Measurements from ENCODE around the gene TEX52. TPM values are rescaled to one million over a fixed set of nuclear protein-coding genes. Genes with fewer than 3 reads are reported as not detected.
"Not testable (repeated sequence)": the region's sequence is repeated elsewhere in the genome, so short reads cannot be mapped to it uniquely, and the experiment has no call there.

The TEX52 gene
- total RNA-seq, 1 donor from 2014 or later, result not detected

DNA sequence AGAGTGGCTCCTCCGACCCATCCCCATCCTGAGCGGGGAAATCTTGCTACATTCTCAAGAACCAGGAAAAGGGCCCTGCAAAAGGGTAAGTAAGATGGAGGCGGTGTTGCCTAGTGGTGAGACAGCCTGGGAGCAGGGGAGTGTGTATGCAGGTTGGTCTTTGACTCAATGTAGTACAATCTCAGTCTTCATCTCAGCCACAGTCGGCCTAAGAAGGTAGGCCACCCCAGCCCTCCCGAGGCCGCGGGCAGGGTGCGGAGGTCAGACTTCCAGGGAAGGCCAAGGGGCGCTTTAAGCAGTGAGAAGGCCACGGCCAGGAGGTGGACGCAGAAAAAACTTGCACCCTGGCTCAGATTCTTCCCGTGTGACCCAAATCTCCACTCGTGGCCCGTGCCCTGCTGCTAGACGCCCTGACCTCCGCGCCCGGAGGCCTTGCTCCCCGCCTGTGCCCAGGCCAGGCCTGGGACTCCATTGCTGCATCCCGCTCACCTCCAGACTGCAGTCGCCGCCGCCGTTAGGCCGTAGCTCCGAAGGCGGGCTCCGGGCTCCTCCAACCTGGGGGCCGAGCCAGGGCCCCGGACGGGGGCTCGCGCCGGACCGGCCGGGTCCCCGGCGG, 19.7 kb upstream of the TEX52 start:
- intact Hi-C loops (cut with DNase I), result no loop called here
- DNase-seq (ENCODE audit: low spot score), result no peak

DNA sequence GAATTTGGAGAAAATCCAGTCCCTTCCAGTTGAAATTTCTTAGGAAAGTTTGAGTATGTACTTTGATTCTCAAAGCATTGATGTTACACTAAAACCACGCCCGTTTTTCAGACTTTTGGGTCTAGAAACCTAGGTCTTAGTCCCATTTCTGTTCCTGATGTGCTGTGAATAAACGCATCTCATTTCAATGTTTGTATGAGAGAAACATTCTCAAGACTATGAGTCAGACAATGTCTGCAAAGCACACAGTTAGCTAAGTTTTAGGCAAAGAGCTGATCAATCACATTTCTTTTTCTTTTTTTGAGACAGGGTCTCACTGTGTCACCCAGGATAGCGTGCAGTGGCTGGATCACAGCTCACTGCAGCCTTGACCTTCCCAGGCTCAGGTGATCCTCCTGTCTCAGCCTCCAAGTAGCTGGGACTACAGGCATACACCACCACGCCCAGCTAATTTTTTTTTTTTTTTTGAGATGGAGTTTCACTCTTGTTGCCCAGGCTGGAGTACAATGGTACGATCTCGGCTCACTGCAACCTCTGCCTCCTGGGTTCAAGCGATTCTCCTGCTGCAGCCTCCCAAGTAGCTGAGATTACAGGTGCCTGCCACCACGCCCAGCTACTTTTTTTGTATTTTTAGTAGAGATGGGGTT, 12.3 kb upstream of the TEX52 start:
- intact Hi-C loops (cut with DNase I); DNase-seq (ENCODE audit: low spot score): not testable (repeated sequence)

DNA sequence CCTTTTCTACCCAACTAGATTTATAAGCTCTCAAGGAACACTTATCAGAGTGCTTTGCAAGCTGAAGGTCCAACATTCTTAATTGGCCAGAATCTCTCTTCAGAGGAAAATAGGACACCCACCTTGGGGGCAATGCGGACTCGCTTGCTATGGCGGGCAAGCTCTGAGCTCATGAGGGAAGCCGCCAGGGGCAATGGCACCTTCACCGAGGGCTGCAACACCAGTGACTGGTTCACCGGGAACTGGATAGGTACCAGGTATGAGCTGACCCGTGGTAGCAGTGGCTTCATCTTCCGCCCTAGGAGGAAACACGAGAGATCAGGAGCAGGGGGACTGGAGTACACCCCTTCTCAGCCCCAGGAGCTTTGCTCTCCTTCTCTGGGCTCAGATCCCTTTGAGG, 7.4 kb upstream of the TEX52 start:
- no peak for DNase-seq (ENCODE audit: low spot score)
- intact Hi-C loops (cut with DNase I), result no loop called here

DNA sequence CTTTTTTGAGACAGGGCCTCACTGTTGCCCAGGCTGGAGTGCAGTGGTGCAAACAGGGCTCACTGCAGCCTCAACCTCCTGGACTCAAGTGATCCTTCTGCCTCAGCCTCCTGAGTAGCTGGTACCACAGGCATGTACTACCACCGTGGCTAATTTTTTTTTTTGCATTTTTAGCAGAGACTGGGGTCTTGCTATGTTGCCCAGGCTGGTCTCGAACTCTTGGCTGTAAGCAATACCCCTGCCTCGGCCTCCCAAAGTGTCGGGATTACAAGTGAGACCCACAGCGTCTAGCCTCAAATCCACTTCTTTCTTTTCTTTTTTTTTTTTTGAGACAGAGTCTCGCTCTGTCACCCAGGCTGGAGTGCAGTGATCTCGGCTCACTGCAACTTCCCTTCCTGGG, 6.6 kb upstream of the TEX52 start:
- DNase-seq (ENCODE audit: low spot score); intact Hi-C loops (cut with DNase I): not testable (repeated sequence)

DNA sequence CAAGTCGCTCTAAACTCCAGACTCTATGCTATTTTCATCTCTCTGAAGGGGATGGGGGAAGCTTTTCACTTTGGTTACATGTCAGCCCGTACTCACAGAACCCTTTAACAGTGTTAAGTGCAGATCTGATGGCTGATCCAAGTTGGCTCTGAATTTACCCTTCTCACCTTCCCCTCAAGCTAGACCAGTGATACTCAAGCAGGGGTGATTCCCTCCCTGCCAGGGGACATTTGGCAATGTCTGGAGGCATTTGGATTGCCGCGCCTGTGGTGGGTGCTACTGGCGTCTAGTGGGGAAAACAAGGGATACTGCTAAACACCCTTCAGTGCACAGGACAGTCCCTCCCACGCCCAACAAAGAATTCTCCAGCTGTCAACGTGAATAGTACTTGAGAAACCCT, 6.0 kb upstream of the TEX52 start:
- no peak for DNase-seq (ENCODE audit: low spot score)
- intact Hi-C loops (cut with DNase I), result no loop called here

DNA sequence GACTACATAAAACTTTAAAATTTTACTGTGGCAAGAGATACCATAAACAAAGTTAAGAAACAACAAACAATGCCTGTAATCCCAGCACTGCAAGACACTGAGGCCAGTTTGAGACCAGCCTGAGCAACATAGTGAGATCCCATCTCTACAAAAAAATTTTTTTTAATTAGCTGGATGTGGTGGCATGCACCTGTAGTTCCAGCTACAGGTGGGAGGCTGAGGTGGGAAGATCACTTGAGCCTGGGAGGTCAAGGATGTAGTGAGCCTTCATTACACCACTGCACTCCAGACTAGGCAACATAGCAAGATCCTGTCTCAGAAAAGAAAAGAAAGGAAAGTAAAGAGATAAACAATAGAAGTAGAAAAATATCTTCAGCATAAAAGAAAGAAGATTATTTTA, 3.3 kb upstream of the TEX52 start:
- intact Hi-C loops (cut with DNase I), result no loop called here
- DNase-seq (ENCODE audit: low spot score), result no peak

DNA sequence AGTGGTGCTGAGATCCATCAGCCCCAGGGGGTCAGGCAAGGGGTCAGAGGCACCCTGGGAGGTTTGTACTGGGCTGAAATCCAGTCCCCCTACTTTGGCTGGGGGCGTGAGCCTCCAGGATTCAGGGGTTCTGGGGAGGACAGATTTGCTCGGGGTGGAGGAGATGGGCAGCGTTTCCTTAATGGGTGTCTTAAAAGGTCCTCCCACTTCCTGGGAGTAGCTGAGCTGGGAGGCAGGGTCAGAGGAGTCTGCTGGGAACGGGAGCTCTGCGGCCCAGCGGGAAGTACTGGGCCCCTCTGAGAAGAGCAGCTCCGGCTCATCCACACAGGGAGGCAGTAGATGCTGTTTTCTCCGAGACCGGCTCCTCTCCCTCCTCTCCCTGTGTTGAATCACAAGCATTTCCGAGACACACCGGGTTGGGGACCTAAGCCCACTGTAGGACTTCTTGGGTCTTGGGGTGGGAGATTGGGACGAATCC, 2.1 kb upstream of the TEX52 start:
- intact Hi-C loops (cut with DNase I), result no loop called here
- DNase-seq (ENCODE audit: low spot score), result no peak

DNA sequence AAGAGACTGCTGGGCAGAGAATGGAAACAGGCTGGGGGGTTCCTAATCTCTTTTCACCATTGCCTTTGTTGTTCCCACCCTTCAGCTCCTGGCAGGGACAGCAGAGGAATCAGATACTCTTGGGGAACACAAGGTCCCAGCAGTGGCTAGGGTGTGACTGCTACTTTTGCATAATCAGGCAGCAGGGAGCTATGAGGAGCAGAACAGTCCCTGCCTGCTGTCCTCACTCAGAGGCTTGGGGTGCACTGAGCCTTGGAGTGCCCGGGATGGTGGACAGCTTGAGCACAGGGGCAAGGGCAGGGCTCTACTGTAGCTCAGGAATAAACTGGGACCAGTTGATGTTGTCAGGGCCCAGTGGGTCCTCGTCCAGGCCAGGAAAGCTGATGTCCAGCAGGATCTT, 1.5 kb upstream of the TEX52 start:
- no peak for DNase-seq (ENCODE audit: low spot score)
- intact Hi-C loops (cut with DNase I), result no loop called here

DNA sequence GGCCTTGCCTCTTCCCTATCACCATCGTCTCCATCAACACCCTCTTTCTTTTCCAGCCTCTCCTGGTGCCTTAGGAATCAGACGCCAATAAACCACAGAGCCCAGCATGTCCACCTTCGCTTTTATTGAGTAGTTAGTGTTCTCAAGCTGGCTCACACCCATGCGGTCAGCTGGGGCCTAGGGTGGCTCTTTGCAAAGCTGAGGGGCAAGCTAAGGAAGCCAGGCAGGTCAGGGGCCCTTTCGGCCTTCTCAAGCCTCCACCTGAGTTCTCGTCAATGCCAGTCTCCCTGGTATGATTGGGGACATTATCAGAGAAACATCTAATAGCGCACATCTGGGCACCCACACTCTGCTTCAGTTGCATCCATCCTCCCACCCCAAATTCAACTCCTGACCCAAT, 737 bp upstream of the TEX52 start:
- intact Hi-C loops (cut with DNase I), result no loop called here

DNA sequence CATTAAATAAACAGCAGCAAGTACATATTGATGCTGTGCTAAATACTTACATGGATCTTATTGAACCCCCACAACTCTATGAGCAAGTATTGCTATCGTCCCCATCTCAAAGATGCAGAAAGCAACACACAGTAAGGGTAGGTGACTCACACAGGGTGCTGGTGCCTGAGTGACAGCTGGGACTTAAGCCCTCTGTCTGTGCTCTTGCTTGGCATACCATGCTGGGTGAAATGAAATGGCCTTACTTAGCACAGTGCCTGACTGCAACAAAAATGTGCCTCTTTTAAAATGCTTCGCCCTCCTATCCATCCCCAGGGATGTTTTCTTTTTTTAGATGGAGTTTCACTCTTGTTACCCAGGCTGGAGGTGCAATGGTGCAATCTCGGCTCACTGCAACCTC, 788 bp downstream of the TEX52 start:
- intact Hi-C loops (cut with DNase I), result no loop called here
- DNase-seq (ENCODE audit: low spot score), result no peak

More for the DNA sequence above, 737 bp upstream of the TEX52 start:
- no peak for DNase-seq (ENCODE audit: low spot score)

DNA sequence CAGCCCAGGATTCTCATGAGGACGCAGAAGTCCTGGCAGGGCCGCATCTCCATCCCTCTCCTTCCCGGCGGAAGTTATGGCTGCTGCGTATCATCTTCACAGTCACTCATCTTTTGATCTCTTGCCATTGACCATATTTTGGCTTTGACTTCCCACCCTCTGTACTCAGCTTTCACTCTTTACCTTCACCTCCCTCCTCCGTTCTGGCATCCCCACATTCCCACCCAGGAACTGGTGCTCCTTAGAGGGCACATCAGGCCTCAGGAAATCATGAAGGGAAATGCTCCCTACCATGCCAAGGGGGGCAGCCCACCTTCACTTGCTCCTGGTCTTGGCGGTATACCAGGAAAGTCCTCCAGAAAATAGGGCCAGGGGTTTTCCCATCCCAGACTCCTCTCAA, 1.3 kb downstream of the TEX52 start:
- DNase-seq (ENCODE audit: low spot score), result no peak
- intact Hi-C loops (cut with DNase I), result no loop called here

DNA sequence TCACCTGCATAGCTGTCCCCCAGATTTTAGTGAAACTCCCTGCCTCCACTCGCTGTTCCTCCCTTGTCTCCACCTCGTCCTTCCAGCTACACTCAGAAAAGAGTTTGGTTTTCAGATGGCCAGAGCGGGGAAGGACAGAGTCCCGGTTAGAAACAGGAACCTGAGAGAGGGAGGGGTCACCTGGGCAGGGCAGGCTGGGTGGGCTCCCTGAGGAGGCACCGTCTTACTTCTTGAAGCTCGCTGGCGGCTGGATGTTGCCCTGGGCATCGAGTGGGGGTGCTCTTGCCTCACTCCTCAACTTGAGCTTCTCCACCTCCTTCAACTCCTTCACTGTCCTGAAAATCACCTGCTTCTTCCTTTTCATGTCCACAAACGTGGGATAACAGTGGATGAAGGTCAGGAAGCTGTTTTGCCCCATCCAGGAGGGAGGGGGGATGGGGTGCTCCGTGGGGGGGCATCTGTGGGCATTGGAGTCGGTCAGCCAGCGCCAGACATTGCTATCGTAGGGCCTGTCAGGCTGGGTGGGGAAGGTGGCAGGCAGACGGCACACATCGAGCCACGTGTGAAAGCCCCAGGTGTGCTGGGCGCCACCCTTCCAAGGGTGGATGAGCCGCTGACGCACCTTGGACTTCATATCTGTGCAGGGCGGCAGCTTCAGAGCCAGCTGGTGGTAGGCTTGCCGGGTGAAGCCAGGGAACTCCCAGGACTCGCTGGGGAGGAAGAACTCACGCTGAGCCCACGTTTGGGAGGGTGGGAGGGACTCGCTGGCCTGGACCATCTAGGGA, 2.0 kb downstream of the TEX52 start:
- no peak for DNase-seq (ENCODE audit: low spot score)
- intact Hi-C loops (cut with DNase I), result no loop called here

DNA sequence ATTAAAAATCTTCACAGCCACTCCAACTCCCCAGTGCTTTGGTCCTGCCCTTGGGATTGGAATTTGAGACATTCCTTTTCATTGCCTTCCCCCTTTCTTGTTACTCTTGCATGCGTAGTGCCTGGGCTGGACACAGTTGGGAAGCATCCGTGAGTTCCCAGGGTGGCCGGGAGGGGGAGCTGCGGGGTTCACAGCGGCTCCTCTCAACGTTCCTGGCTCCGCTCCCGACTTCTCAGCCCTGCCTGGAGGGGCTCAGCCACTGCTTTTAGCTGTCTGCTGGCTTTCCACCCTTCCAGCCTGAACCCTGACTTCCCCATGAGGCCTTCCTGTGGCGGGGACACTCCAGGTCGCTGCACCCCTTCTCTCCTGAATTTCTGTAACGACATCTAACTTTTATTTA, 3.2 kb downstream of the TEX52 start:
- intact Hi-C loops (cut with DNase I), result loop anchor here (2.0 kb wide), 1 partner anchor 187 kb away; no protein-coding TSS in a partner anchor
- DNase-seq (ENCODE audit: low spot score), result peak; percentile 91

DNA sequence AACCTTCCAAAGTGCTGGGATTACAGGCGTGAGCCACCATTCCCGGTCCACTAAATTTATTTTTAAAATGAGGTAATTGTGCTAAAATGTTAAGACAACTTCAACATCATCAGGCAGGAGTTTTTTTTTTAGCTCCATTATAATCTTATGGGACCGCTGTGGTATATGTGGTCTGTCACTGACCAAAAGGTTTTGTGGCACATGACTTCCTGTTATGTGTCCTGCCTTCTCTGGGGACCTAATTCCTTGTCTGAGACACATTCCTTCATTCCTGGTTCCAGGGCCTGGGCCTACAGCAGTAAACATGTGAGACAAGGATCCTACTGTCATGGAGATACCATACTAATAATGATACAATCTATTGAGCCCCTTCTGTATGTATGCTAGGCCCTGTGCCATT, 4.9 kb downstream of the TEX52 start:
- intact Hi-C loops (cut with DNase I), result loop anchor here (2.0 kb wide), 1 partner anchor 189 kb away; no protein-coding TSS in a partner anchor
- no peak for DNase-seq (ENCODE audit: low spot score)

DNA sequence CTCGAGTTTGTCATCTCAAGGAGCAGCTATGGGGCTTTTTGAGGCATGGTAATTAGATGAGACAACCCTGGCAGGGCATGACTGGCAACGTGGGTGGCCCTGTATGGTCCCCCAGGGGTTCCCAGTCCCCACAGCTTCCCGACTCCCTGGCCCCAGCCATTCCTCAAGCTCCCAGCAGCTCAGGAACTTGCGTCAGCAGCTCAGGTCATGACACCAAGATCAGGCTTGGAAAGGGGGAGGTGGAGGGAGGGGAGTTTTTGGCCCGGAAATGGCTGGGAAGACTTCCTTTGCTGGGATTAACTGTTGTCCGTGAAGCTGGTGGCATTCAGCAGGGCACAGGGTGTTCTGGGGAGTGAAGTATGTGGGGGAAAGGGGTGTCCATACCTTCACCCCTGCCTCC, 11.6 kb downstream of the TEX52 start:
- no peak for DNase-seq (ENCODE audit: low spot score)
- intact Hi-C loops (cut with DNase I), result no loop called here

DNA sequence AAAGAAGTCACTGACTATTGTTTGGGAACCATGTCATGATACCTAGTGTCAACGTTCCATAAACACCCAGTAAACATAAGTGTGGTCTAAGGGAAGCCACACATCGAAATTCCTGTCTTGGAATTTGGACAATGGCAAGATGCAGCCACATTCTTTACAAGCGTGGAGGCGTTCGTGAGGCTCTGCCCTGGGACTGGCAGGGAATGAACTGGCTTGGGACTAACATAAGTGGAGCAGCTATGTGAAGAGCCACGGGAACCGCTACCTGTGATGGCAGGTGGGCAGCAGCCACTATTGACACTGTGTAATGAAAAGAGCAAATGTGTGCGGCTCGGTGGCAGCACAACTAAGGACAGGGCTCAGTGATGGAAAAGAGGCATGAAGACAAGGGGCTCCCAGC, 12.1 kb downstream of the TEX52 start:
- intact Hi-C loops (cut with DNase I), result no loop called here
- no peak for DNase-seq (ENCODE audit: low spot score)

DNA sequence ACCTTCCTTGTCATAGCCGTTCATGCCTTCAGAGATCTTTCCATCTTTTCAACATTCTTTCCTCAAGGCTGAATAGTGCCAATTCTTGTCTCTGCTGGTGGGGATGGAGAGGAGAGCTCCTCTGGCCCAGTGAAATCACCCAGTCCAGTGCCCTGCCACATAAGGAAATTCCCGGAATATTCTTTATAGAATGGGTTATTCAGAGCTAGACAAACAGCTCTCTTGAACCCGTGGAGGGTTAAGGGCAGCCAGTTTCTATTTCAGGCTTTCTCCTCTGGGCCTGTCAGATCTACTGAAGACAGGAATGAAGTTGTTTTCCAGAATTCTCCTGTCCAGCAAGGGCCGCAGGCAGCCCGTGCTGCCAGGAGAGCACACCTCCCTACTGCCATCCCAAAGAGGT, 13.9 kb downstream of the TEX52 start:
- intact Hi-C loops (cut with DNase I), result no loop called here
- DNase-seq (ENCODE audit: low spot score), result no peak

DNA sequence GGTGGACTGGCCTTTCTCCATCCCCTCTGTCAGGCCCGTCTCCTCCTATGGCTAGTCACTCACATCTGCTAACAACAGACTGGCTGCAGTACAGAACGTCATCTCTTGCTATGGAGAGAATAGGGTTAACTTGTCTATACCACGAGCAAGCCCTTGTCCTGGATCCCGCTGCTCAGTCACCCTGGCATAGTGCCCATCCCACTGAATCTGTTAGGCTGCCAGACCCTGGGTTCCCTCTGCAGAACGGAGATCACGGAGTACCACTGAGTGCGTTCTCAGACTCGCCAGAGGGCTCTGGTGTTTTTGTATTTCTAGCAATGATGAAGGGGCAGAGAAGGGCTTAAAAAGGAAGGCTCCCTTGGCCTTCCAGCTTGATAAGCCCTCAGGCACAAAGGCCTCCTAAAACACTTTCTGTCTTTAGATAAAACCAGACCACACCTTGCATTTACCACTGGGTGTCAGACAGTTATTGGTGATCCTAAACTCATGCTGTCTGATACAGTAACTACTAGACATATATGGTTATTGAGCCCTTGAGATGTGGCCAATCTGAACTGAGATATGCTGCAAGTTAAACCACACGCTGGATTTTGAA, 15.7 kb downstream of the TEX52 start:
- DNase-seq (ENCODE audit: low spot score), result no peak
- intact Hi-C loops (cut with DNase I), result no loop called here

DNA sequence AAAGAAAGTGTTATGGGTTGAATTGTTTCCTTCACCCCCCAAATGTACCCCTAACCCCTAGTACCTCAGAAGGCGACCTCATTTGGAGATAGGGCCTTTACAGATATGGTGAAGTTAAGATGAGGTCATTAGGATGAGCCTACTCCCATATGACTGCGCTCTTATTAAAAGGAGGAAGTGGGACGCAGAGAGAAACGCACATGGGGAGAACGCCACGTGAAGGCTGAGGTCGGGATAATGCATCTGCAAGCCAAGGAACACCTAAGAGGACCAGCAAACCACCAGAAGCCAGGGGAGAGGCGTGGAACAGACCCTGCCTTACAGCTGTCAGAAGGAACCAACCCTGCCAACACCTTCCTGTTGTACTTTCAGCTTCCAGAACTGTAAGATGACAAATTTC, 20.3 kb downstream of the TEX52 start:
- intact Hi-C loops (cut with DNase I), result no loop called here
- no peak for DNase-seq (ENCODE audit: low spot score)

DNA sequence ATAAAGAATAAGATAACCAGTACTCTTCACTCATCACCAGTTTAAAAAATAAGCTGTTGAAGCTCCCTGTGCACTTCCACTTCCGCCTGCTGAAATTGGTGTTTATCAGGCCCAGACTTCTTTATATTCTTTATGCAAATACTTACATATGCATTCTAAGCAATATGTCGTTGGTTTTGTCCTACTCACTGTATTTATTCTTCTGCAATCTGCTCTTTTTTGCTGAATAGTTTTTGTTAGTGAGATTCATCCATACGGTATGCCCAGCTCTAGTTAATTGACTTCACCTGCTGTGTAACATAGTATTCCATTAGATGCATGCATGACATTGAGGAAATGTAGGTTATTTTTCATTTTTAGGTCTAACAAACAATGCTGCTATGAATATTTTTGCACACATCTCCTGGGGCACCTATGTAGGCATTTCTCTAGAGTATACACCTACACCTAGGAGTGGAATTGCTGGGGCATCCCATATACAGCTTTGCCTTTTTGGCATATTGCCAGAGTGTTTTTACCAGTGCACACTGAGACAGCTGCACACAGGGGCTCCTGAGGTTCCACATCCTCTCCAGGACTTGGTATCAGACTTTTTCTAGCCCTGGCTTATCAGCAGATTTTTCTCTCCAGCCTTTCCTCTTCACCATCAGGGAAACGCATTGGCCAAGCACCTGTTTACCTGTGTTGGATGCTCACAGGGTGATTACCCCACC, 21.0 kb downstream of the TEX52 start:
- intact Hi-C loops (cut with DNase I), result no loop called here
- no peak for DNase-seq (ENCODE audit: low spot score)
